Coronary artery (tissue), 2 donors: Measurements from ENCODE around the gene CCDC73.

Experiments used
- DNase-seq: peaks from one replicate; pipeline ENCODE4 v3.0.0-alpha.2; 2017; ENCODE audit warnings: low spot score
- H3K27ac ChIP-seq, 2 donors: fragments of 200-600 bp; sonication (generic); one replicate each; pipeline ENCODE4 v1.5.1; 2016 to 2019
- H3K4me3 ChIP-seq: fragments of 200-600 bp; sonication (generic); 2 replicates; pipeline ENCODE4 v1.5.1; 2016; ENCODE audit warnings: mild to moderate bottlenecking, moderate library complexity
- CTCF ChIP-seq: fragments of 200-600 bp; sonication (generic); IDR thresholded peaks from one replicate; pipeline ENCODE4 v1.5.1; 2019; ENCODE audit warnings: antibody characterized with exemption

CCDC73 gene

GRCh38 chr11:32794439-32794838 is at the start of gene CCDC73:
CCDC73 (minus strand) TSS chr11:32794662; CDS start chr11:32760243, 34,419 bp downstream.
- no peak for DNase-seq

DNA sequence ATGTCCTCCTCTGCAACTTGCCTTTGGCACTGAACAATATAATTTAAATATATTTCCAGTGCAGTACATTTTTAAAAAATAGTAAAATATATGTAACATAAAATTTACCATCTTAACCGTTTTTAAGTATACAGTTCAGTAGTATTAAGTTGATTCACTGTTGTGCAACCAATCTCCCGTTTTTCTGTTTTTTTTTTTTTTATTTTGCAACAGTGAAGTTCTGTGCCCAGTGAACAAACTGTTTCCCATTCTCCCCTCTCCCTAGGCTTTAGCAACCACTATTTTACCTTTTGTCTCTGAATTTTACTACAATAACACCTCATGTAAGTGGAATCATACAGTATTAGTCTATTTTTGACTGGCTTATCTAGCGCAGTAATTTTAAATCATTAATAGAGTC is 49.1 kb upstream of the CCDC73 start:
- no peak for TF ChIP-seq CTCF
- no peak for DNase-seq
- no peak overlapping the region for H3K4me3 ChIP-seq
- no peak overlapping the region for H3K27ac ChIP-seq

More at GRCh38 chr11:32794439-32794838, at the start of gene CCDC73:
- H3K27ac ChIP-seq = no peak within 1 kb of the TSS
- H3K4me3 ChIP-seq = no peak within 1 kb of the TSS
- no peak for TF ChIP-seq CTCF

GRCh38 chr11:32840587-32840986 is 46.1 kb upstream of the CCDC73 start:
- TF ChIP-seq CTCF = no peak
- no peak for DNase-seq
- no peak overlapping the region for H3K4me3 ChIP-seq
- H3K27ac ChIP-seq = no peak overlapping the region

GRCh38 chr11:32839308-32839707 is 44.8 kb upstream of the CCDC73 start:
- Histone ChIP-seq H3K27ac (no peak overlapping the region), H3K4me3 (no peak overlapping the region)
- TF ChIP-seq CTCF = no peak
- DNase-seq = no peak

- DNase-seq = no peak
- TF ChIP-seq CTCF = no peak
These were observed 44.2 kb upstream of the CCDC73 start for GRCh38 chr11:32838505-32839274.

GRCh38 chr11:32836946-32837345 is 42.5 kb upstream of the CCDC73 start:
- TF ChIP-seq CTCF = no peak
- no peak overlapping the region for H3K4me3 ChIP-seq
- no peak overlapping the region for H3K27ac ChIP-seq
- no peak for DNase-seq

More at GRCh38 chr11:32838505-32839274, 44.2 kb upstream of the CCDC73 start:
- no peak overlapping the region for H3K4me3 ChIP-seq
- no peak overlapping the region for H3K27ac ChIP-seq

DNA sequence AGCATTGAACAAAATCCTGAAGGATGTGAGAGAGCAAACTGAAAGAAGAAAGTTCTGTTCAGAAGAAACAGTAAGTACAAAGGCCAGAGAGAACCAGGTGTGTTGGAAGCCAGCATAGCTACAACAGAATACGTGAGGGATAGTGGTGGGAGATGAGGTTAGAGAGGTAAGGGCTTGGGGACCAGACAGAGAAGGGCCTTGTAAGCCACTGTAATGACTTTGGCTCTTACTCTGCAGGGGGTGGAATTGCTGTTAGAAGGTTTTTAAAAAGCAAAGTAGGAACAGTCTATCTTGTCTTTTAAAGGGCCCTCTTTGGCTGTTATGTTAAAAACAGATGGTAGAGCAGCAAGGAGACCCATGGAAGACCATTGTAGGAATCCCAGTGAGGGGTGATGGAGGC is 39.5 kb upstream of the CCDC73 start:
- no peak overlapping the region for H3K27ac ChIP-seq
- no peak for DNase-seq
- no peak overlapping the region for H3K4me3 ChIP-seq
- TF ChIP-seq CTCF = no peak
